WTC11 (cell line): ENCODE results near the gene GATB. TPM values are rescaled to one million over a fixed set of nuclear protein-coding genes. Genes with fewer than 3 reads are reported as not detected.

Source experiments
- ATAC-seq: fragments of 200-7000 bp; cut with Tn5 transposase; 2 replicates; pipeline ENCODE4 v1.10.0; 2021; ENCODE audit warnings: mild to moderate bottlenecking, moderate library complexity
- CTCF ChIA-PET: fragments of 300-600 bp; sonication (Branson Sonifier 250); formaldehyde crosslinking; loops from one replicate; lab custom pipeline; 2021; ENCODE audit warnings: antibody characterized with exemption; lab: Charles Lee
- POLR2A ChIA-PET: fragments of 350-600 bp; sonication (Branson Sonifier 250); formaldehyde crosslinking; loops from one replicate; lab custom pipeline; 2021; ENCODE audit warnings: antibody characterized with exemption; lab: Charles Lee
- DNase-seq: peaks from one replicate; pipeline ENCODE4 v3.0.0; 2021; ENCODE audit warnings: low spot score
- H3K27ac Mint-ChIP-seq: 2 replicates; pipeline ENCODE4 v1.8.0; 2021; ENCODE audit warnings: mixed read lengths
- H3K27me3 Mint-ChIP-seq: 2 replicates; pipeline ENCODE4 v1.8.0; 2021; ENCODE audit warnings: low read depth, mild to moderate bottlenecking, moderate library complexity, mixed read lengths
- H3K36me3 Mint-ChIP-seq: 2 replicates; pipeline ENCODE4 v1.8.0; 2021; ENCODE audit warnings: mixed read lengths
- H3K4me1 Mint-ChIP-seq: 2 replicates; pipeline ENCODE4 v1.8.0; 2022; ENCODE audit warnings: mixed read lengths
- H3K4me3 Mint-ChIP-seq: 2 replicates; pipeline ENCODE4 v1.8.0; 2021; ENCODE audit warnings: mild to moderate bottlenecking, moderate library complexity, mixed read lengths
- H3K9me3 Mint-ChIP-seq: 2 replicates; pipeline ENCODE4 v1.8.0; 2021; ENCODE audit warnings: mixed read lengths
- ATF2 ChIP-seq: sonication (generic); formaldehyde crosslinking; IDR thresholded peaks from 2 replicates; pipeline ENCODE4 v1.8.1; 2022; ENCODE audit warnings: low read depth, missing genetic modification reagents, borderline replicate concordance
- CBFB ChIP-seq: sonication (generic); formaldehyde crosslinking; IDR thresholded peaks from 2 replicates; pipeline ENCODE4 v1.8.1; 2022; ENCODE audit warnings: mild to moderate bottlenecking, low read depth, missing genetic modification reagents
- E2F5 ChIP-seq: sonication (generic); formaldehyde crosslinking; IDR thresholded peaks from 2 replicates; pipeline ENCODE4 v1.8.1; 2022; ENCODE audit warnings: mild to moderate bottlenecking, moderate library complexity, missing genetic modification reagents
- ETV6 ChIP-seq: sonication (generic); formaldehyde crosslinking; IDR thresholded peaks from 2 replicates; pipeline ENCODE4 v1.8.1; 2022; ENCODE audit warnings: mild to moderate bottlenecking, missing genetic modification reagents
- GABPB1 ChIP-seq: sonication (generic); formaldehyde crosslinking; IDR thresholded peaks from 2 replicates; pipeline ENCODE4 v1.8.1; 2023; ENCODE audit warnings: mild to moderate bottlenecking, missing genetic modification reagents
- GRHL2 ChIP-seq: fragments of 250-450 bp; sonication (Bioruptor Pico); IDR thresholded peaks from 2 replicates; pipeline ENCODE4 v1.8.0; 2022; ENCODE audit warnings: mild to moderate bottlenecking, moderate library complexity; ENCODE audit not compliant: insufficient replicate concordance, severe bottlenecking
- GTF2I ChIP-seq: fragments of 250-450 bp; sonication (Bioruptor Pico); conservative IDR thresholded peaks from 2 replicates; pipeline ENCODE4 v1.4.0; 2021; ENCODE audit warnings: mild to moderate bottlenecking
- HMGA2 ChIP-seq: fragments of 250-450 bp; sonication (Bioruptor Pico); IDR thresholded peaks from 2 replicates; pipeline ENCODE4 v1.4.0; 2021; ENCODE audit warnings: mild to moderate bottlenecking, moderate library complexity
- MAX ChIP-seq: sonication (generic); formaldehyde crosslinking; IDR thresholded peaks from 2 replicates; pipeline ENCODE4 v1.8.0; 2022; ENCODE audit warnings: mild to moderate bottlenecking, missing genetic modification reagents
- MXD4 ChIP-seq: fragments of 250-450 bp; sonication (Bioruptor Pico); IDR thresholded peaks from 2 replicates; pipeline ENCODE4 v1.8.0; 2021; ENCODE audit warnings: mild to moderate bottlenecking, moderate library complexity, borderline replicate concordance
- MYBL2 ChIP-seq: sonication (generic); formaldehyde crosslinking; IDR thresholded peaks from 2 replicates; pipeline ENCODE4 v1.8.1; 2023; ENCODE audit warnings: mild to moderate bottlenecking, moderate library complexity, missing genetic modification reagents
- NR2C2 ChIP-seq: sonication (generic); formaldehyde crosslinking; IDR thresholded peaks from 2 replicates; pipeline ENCODE4 v1.8.0; 2022; ENCODE audit warnings: mild to moderate bottlenecking, missing genetic modification reagents
- PRDM15 ChIP-seq: sonication (generic); formaldehyde crosslinking; IDR thresholded peaks from 2 replicates; pipeline ENCODE4 v1.8.0; 2022; ENCODE audit warnings: missing genetic modification reagents
- RELA ChIP-seq: sonication (generic); formaldehyde crosslinking; IDR thresholded peaks from 2 replicates; pipeline ENCODE4 v1.8.1; 2022; ENCODE audit warnings: missing genetic modification reagents, mild to moderate bottlenecking, borderline replicate concordance
- SOX15 ChIP-seq: fragments of 250-450 bp; sonication (Bioruptor Pico); IDR thresholded peaks from 2 replicates; pipeline ENCODE4 v1.9.0; 2021; ENCODE audit warnings: mild to moderate bottlenecking
- TCF7 ChIP-seq: sonication (generic); formaldehyde crosslinking; IDR thresholded peaks from 2 replicates; pipeline ENCODE4 v1.8.0; 2022; ENCODE audit warnings: mild to moderate bottlenecking, low read depth, missing genetic modification reagents, moderate library complexity
- TEAD1 ChIP-seq: sonication (generic); formaldehyde crosslinking; IDR thresholded peaks from 2 replicates; pipeline ENCODE4 v1.8.0; 2022; ENCODE audit warnings: mild to moderate bottlenecking, missing genetic modification reagents
- TEAD4 ChIP-seq: sonication (generic); formaldehyde crosslinking; IDR thresholded peaks from 2 replicates; pipeline ENCODE4 v1.8.0; 2022; ENCODE audit warnings: mild to moderate bottlenecking, missing genetic modification reagents
- TP53 ChIP-seq: sonication (generic); formaldehyde crosslinking; IDR thresholded peaks from 2 replicates; pipeline ENCODE4 v1.8.1; 2023; ENCODE audit warnings: mild to moderate bottlenecking, missing genetic modification reagents
- USF2 ChIP-seq: sonication (generic); formaldehyde crosslinking; IDR thresholded peaks from 2 replicates; pipeline ENCODE4 v1.8.1; 2023; ENCODE audit warnings: mild to moderate bottlenecking, missing genetic modification reagents, moderate library complexity
- ZBTB43 ChIP-seq: sonication (generic); formaldehyde crosslinking; IDR thresholded peaks from 2 replicates; pipeline ENCODE4 v1.8.1; 2023; ENCODE audit warnings: mild to moderate bottlenecking, missing genetic modification reagents
- ZMAT4 ChIP-seq: fragments of 250-450 bp; sonication (Bioruptor Pico); IDR thresholded peaks from 2 replicates; pipeline ENCODE4 v1.9.0; 2021; ENCODE audit warnings: mild to moderate bottlenecking
- ZNF232 ChIP-seq: sonication (generic); formaldehyde crosslinking; IDR thresholded peaks from 2 replicates; pipeline ENCODE4 v1.8.0; 2022; ENCODE audit warnings: mild to moderate bottlenecking, missing genetic modification reagents
- ZNF423 ChIP-seq: fragments of 250-450 bp; sonication (Bioruptor Pico); IDR thresholded peaks from 2 replicates; pipeline ENCODE4 v2.1.2; 2022; ENCODE audit warnings: mild to moderate bottlenecking, moderate library complexity
- ZNF425 ChIP-seq: fragments of 250-450 bp; sonication (Bioruptor Pico); conservative IDR thresholded peaks from 2 replicates; pipeline ENCODE4 v1.9.0; 2021; ENCODE audit warnings: mild to moderate bottlenecking
- total RNA-seq: library from RNA; stranded (reverse); gene quantifications from 3 replicates; pipeline ENCODE4 v1.2.3, GENCODE V29; 2021

The GATB gene
- total RNA-seq, 1 experiment from 2014 or later: 22.7 TPM

GRCh38 chr4:151729731-151730559, 30.9 kb downstream of the GATB start:
- DNase-seq (peak; percentile 46), ATAC-seq (peak; percentile 73)
- H3K4me3 Mint-ChIP-seq: no peak overlapping the region
- TF ChIP-seq RELA (CRISPR knock-in tag) (no peak), ETV6 (CRISPR knock-in tag) (no peak), E2F5 (CRISPR knock-in tag) (no peak), TEAD4 (no peak), MXD4 (CRISPR knock-in tag) (no peak), HMGA2 (CRISPR knock-in tag) (no peak), ZBTB43 (CRISPR knock-in tag) (no peak), TEAD1 (CRISPR knock-in tag) (no peak), ZMAT4 (CRISPR knock-in tag) (no peak), TCF7 (CRISPR knock-in tag) (no peak), MYBL2 (no peak), ATF2 (CRISPR knock-in tag) (no peak), ZNF425 (no peak), SOX15 (CRISPR knock-in tag) (no peak), GTF2I (CRISPR knock-in tag) (no peak), NR2C2 (no peak)
- peaks cover 6% of the 10 kb centered on the region for H3K4me1 Mint-ChIP-seq
- ChIA-PET CTCF (interaction anchor here (0.6 to 1.2 kb wide), 6 partner anchors 35 to 613 kb away, joined by 3 read pairs; no protein-coding TSS in a partner anchor), POLR2A (no interaction called here)
- H3K27ac Mint-ChIP-seq: peak overlapping the region; percentile 34; the same call in 1 of the 2 replicates
- H3K9me3 Mint-ChIP-seq: peaks cover 9% of the 10 kb centered on the region
- H3K36me3 Mint-ChIP-seq: peaks cover 18% of the 10 kb centered on the region
- H3K27me3 Mint-ChIP-seq: no peaks in the 10 kb centered on the region

- ATAC-seq (no peak), DNase-seq (no peak)
- Mint-ChIP-seq H3K27me3 (no peaks in the 10 kb centered on the region), H3K4me1 (peaks cover 6% of the 10 kb centered on the region), H3K27ac (no peak overlapping the region), H3K4me3 (no peak overlapping the region), H3K36me3 (peaks cover 17% of the 10 kb centered on the region), H3K9me3 (peaks cover 6% of the 10 kb centered on the region)
- POLR2A ChIA-PET: no interaction called here
- CTCF ChIA-PET: no interaction called here
- TF ChIP-seq GRHL2 (CRISPR knock-in tag): no peak
- no peak for TF ChIP-seq TP53 (CRISPR knock-in tag)
- no peak for TF ChIP-seq PRDM15 (CRISPR knock-in tag)
- TF ChIP-seq ZNF232: no peak
- TF ChIP-seq GABPB1 (CRISPR knock-in tag): no peak
- no peak for TF ChIP-seq CBFB
- TF ChIP-seq ZNF423: no peak
- TF ChIP-seq USF2 (CRISPR knock-in tag): no peak
- no peak for TF ChIP-seq MAX (CRISPR knock-in tag)
Measured at GRCh38 chr4:151728679-151729078, 32.1 kb downstream of the GATB start.
